ENCODE measurements around the gene ACSS2.
"Not testable (repeated sequence)": the region's sequence is repeated elsewhere in the genome, so short reads cannot be mapped to it uniquely, and the experiment has no call there.

ACSS2 gene

DNA sequence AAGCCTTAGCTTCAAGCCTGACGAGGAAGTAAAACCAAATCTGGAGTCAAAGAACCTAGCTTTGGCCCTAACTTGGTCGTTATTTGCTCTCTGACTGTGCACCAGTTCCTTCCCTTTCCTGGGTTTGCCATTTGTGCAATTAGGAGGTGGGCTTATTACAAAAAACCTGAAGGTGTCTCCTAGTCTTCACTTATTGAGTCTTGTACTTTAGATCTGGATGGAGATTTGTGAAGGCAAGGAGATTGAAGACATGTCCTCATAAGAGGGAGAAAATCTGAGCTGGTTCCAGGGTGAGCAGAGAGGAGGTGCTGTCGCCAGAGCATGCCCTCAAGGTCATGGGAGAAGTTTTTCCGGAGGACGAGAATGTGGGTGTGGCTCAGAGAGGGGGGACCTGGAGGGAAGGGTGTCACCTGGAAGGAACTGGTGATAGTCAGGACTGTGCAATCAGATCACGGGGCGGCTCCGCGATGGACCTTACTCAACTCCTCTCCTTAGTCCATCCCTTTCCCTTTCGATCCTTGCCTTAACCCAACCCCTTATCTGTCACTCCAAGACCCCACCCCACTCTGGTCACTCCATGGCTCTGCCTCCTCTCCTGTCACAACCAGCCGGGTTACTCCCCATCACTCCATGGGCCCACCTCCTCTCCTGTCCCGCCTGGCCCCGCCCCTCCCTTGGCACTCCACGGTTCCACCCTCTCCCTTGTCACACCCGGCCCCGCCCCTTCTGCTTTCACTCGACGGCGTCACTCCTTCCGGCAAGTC is 588 bp upstream of the ACSS2 start:
- Histone ChIP-seq H3K36me3 (no peaks in the 10 kb centered on the region), H3K4me1 (peaks cover 11% of the 10 kb centered on the region), H3K27me3 (no peaks in the 10 kb centered on the region), H3K9me3 (no peaks in the 10 kb centered on the region), H3K4me3 (ENCODE audit: low read depth, low read length) (peak overlapping the region; percentile 60)
- DNase-seq = no peak
- TF ChIP-seq, protein P1, sequence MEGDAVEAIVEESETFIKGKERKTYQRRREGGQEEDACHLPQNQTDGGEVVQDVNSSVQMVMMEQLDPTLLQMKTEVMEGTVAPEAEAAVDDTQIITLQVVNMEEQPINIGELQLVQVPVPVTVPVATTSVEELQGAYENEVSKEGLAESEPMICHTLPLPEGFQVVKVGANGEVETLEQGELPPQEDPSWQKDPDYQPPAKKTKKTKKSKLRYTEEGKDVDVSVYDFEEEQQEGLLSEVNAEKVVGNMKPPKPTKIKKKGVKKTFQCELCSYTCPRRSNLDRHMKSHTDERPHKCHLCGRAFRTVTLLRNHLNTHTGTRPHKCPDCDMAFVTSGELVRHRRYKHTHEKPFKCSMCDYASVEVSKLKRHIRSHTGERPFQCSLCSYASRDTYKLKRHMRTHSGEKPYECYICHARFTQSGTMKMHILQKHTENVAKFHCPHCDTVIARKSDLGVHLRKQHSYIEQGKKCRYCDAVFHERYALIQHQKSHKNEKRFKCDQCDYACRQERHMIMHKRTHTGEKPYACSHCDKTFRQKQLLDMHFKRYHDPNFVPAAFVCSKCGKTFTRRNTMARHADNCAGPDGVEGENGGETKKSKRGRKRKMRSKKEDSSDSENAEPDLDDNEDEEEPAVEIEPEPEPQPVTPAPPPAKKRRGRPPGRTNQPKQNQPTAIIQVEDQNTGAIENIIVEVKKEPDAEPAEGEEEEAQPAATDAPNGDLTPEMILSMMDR (IDR thresholded peaks at IDR 0.05; ENCODE audit: low read depth, low read length) = peak; percentile 18

DNA sequence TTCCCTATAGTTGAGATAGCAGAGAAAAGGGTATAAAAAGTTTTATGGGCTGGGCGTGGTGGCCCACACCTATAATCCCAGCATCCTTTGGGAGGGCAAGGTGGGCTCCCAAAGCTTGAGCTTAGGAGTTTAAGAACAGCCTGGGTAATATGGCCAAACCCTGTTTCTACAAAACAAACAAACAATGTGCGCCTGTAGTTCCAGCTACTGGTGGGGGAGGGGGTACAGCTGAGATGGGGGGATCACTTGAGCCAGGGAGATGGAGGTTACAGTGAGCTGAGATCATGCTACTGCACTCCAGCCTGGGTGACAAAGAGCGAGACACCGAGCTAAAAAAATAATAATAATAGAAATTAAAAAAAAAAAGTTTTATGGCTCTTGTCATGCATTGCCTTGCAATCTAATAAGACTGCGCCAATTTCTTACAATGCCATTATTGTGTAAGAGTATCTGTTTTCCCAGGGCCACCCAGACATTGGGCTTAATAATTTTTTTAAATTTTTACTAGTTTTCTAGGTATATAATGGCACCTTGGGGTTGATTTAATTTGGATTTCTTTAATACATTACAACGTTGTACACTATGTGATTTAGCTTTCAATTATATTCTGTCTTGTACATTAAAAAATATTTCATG is 3.9 kb downstream of the ACSS2 start:
- TF ChIP-seq, protein P1 (IDR thresholded peaks at IDR 0.05; ENCODE audit: low read depth, low read length) = no peak
- Histone ChIP-seq H3K4me3 (ENCODE audit: low read depth, low read length) (no peak overlapping the region), H3K27me3 (no peaks in the 10 kb centered on the region), H3K4me1 (no peaks in the 10 kb centered on the region; the same call in 1 of the 2 replicates), H3K9me3 (no peaks in the 10 kb centered on the region), H3K36me3 (no peaks in the 10 kb centered on the region)
- DNase-seq = no peak

DNA sequence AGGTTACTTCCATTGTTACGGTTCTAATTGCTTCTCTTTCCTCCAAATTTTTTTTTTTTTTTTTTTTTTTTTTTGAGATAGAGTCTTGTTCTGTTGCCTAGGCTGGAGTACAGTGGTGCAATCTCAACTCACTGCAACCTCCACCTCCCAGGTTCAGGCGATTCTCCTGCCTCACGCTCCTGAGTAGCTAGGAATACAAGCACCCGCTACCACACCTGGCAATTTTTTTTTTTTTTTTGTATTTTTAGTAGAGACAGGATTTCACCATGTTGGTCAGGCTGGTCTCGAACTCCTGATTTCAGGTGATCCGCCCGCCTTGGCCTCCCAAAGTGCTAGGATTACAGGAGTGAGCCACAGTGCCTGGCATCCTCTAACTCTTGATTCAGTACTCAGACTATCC is 4.6 kb downstream of the ACSS2 start:
- H3K9me3 ChIP-seq; DNase-seq; H3K27me3 ChIP-seq; H3K36me3 ChIP-seq; H3K4me3 ChIP-seq (ENCODE audit: low read depth, low read length); H3K4me1 ChIP-seq: not testable (repeated sequence)

DNA sequence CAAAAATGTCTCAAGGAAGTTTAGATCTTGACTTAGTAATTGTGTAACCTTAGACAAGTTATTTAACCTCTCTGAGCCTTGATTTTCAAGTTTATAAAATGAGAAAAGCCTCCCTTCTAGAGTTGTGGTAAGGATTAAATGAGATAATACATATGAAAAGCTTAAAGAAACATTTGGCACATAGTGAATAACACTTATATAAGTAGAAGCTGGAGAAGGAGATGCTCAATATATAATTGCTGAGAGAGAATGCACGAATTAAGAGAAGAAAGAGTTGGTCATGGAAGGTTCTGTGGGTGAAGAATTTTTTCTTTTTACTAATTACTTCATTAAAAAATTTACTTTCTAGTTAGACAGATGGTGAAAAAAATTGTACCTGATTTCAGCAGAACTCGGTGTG is 5.3 kb downstream of the ACSS2 start:
- Histone ChIP-seq H3K36me3 (no peaks in the 10 kb centered on the region), H3K4me1 (no peaks in the 10 kb centered on the region; the same call in 1 of the 2 replicates), H3K9me3 (no peaks in the 10 kb centered on the region), H3K4me3 (ENCODE audit: low read depth, low read length) (no peak overlapping the region), H3K27me3 (no peaks in the 10 kb centered on the region)
- TF ChIP-seq, protein P1 (IDR thresholded peaks at IDR 0.05; ENCODE audit: low read depth, low read length) = no peak
- no peak for DNase-seq

DNA sequence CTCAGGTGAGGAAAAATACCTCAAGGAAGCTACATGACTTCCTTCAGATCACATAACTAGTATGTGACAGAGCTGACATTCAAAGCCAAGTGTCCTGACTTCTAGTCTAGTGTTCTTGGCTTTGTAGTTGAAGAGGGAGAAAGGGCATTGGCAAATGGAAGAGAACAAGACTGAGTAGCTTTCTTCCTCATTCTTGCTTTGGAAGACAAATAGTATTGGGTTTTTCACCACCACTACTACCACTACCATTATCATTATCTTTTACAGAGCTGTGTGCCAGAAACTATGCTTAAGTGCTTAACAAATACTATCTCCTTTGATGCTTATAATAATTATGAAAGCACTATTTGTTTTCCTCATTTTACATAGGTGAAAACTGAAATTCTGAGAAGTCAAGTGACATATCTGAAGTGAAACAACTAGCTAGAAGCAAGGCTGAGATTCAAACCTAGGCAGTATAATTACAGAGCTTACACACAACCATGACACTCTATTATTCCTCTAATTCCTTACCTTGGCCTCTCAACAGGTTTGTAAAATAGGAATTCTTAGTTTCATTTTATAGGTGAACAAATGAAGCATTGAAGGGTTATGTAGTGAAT is 6.8 kb downstream of the ACSS2 start:
- Histone ChIP-seq H3K4me1 (no peaks in the 10 kb centered on the region; the same call in 1 of the 2 replicates), H3K9me3 (no peaks in the 10 kb centered on the region), H3K36me3 (no peaks in the 10 kb centered on the region), H3K27me3 (no peaks in the 10 kb centered on the region), H3K4me3 (ENCODE audit: low read depth, low read length) (no peak overlapping the region)
- TF ChIP-seq, protein P1 (IDR thresholded peaks at IDR 0.05; ENCODE audit: low read depth, low read length) = no peak
- DNase-seq = no peak

DNA sequence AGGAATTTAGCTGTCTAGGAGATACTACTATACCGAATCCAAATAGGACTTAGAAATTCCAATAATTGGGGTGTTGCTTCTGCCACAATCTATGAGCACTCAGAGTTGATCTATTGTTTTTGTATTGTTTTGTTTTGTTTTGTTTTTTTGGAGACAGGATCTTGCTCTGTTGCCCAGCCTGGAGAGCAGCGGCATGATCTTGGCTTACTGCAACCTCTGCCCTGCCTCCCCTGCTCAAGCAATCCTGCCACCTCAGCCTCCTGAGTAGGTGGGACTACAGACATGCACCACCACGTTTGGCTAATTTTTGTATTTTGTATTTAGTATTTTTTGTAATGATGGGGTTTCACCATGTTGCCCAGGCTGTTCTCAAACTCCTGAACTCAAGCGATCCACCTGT is 7.4 kb downstream of the ACSS2 start:
- DNase-seq = no peak
- H3K9me3 ChIP-seq = no peaks in the 10 kb centered on the region
- H3K4me3 ChIP-seq (ENCODE audit: low read depth, low read length) = no peak overlapping the region
- H3K36me3 ChIP-seq = no peaks in the 10 kb centered on the region
- no peaks in the 10 kb centered on the region for H3K27me3 ChIP-seq
- TF ChIP-seq, protein P1 (IDR thresholded peaks at IDR 0.05; ENCODE audit: low read depth, low read length) = no peak
- H3K4me1 ChIP-seq = no peaks in the 10 kb centered on the region; the same call in 1 of the 2 replicates
